ENCODE results near the gene TMEM168. TPM values are rescaled to one million over a fixed set of nuclear protein-coding genes. Genes with fewer than 3 reads are reported as not detected.

Gene TMEM168
- total RNA-seq, 6 experiments from 2014 or later: 15.4 to 19.3 (median 18.0) TPM

DNA sequence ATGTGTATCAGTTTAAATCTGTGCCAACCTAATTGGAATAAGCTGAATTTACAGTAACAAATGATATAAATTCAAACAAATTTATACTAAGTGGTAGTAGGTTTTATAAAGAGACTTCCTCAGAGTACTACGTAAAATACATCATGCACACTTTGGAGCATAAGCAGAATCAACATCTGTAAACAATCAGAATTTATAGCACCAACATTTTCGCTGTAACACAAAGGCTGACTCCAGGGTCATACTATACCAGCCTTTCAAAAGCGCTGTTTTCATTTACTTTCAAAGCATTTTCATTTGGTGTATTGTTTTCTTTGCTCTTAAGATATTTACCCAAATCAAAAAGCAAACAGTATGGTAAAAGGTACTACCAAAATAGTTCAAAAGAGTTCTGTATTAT lies 29.3 kb upstream of the TMEM168 start:
- H3K4me3 Mint-ChIP-seq: no peak overlapping the region
- no peak overlapping the region for H3K27ac Mint-ChIP-seq
- H3K9me3 Mint-ChIP-seq: no peaks in the 10 kb centered on the region
- no peaks in the 10 kb centered on the region for H3K27me3 Mint-ChIP-seq (ENCODE audit: insufficient read depth)
- TF ChIP-seq, protein P1, sequence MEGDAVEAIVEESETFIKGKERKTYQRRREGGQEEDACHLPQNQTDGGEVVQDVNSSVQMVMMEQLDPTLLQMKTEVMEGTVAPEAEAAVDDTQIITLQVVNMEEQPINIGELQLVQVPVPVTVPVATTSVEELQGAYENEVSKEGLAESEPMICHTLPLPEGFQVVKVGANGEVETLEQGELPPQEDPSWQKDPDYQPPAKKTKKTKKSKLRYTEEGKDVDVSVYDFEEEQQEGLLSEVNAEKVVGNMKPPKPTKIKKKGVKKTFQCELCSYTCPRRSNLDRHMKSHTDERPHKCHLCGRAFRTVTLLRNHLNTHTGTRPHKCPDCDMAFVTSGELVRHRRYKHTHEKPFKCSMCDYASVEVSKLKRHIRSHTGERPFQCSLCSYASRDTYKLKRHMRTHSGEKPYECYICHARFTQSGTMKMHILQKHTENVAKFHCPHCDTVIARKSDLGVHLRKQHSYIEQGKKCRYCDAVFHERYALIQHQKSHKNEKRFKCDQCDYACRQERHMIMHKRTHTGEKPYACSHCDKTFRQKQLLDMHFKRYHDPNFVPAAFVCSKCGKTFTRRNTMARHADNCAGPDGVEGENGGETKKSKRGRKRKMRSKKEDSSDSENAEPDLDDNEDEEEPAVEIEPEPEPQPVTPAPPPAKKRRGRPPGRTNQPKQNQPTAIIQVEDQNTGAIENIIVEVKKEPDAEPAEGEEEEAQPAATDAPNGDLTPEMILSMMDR (IDR thresholded peaks at IDR 0.05): no peak
- no peaks in the 10 kb centered on the region for H3K4me1 Mint-ChIP-seq (ENCODE audit: low read depth)
- no peak for DNase-seq
- H3K36me3 Mint-ChIP-seq (ENCODE audit: low read depth): no peaks in the 10 kb centered on the region; the same call in 1 of the 2 replicates

DNA sequence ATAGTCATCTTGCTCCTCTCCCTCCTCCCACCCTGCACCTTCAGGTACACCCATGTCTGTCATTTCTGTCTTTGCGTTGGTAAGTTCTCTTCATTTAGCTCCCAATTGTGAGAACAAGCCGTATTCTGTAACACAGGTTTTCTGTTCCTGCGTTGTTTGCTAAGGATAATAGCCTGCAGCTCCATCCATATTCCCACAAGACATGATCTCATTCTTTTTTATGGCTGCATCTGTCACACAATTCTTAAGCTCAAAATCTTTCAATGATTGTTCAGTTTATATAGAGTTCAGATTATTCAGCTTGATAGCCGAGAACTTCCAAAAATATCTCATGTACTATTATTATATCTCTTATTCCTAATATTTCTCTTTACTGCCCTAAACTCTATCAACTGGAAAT lies 16.0 kb upstream of the TMEM168 start:
- Mint-ChIP-seq H3K9me3 (no peaks in the 10 kb centered on the region), H3K36me3 (ENCODE audit: low read depth) (no peaks in the 10 kb centered on the region), H3K4me3 (no peak overlapping the region), H3K4me1 (ENCODE audit: low read depth) (no peaks in the 10 kb centered on the region), H3K27ac (no peak overlapping the region), H3K27me3 (ENCODE audit: insufficient read depth) (peaks cover 3% of the 10 kb centered on the region)
- TF ChIP-seq, protein P1 (IDR thresholded peaks at IDR 0.05): no peak
- no peak for DNase-seq

DNA sequence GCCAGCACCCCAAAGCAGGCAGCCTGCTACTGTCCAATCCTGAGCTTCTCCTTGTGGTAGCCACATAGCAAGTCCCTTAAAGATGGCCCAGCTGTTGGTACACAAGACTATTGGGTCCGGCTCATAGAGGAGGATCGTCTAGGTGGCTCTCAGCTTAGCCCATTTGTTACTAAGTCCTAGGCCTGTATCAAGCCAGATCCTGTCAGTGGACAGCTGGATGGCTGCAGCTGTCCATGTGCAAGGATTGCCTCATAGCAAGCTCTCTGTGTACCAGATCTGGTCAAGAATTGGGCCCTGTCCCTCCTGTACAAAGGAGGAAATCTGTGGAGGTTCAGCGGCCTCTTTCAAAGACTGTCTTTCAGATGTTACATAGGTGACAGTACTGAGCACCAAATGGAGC lies 12.2 kb upstream of the TMEM168 start:
- Mint-ChIP-seq H3K27me3 (ENCODE audit: insufficient read depth) (peaks cover 2% of the 10 kb centered on the region), H3K9me3 (no peaks in the 10 kb centered on the region), H3K4me3 (no peak overlapping the region), H3K27ac (no peak overlapping the region), H3K36me3 (ENCODE audit: low read depth) (no peaks in the 10 kb centered on the region), H3K4me1 (ENCODE audit: low read depth) (no peaks in the 10 kb centered on the region)
- DNase-seq: no peak
- TF ChIP-seq, protein P1 (IDR thresholded peaks at IDR 0.05): no peak

DNA sequence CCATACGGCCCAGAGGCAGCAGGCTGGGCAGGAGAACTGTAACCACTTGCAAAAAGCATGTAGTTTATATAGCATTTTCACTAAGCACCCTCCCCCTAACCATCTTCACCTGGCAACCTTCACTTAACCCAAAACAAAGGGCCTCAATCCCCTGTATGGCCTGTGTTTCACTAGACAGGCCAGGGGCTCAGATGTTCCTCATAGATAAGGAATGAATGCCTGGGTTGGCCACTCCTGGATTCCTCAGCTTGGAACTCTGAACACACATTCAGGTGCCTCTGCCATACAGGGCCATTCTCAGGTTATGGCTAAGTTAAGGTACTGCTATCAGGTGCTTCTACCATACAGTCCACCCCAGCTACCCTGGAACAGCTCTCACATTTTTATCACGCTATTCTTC lies 10.3 kb upstream of the TMEM168 start:
- no peaks in the 10 kb centered on the region for H3K36me3 Mint-ChIP-seq (ENCODE audit: low read depth)
- H3K9me3 Mint-ChIP-seq: no peaks in the 10 kb centered on the region
- TF ChIP-seq, protein P1 (IDR thresholded peaks at IDR 0.05): no peak
- H3K27ac Mint-ChIP-seq: no peak overlapping the region
- no peaks in the 10 kb centered on the region for H3K4me1 Mint-ChIP-seq (ENCODE audit: low read depth)
- no peak for DNase-seq
- peaks cover 2% of the 10 kb centered on the region for H3K27me3 Mint-ChIP-seq (ENCODE audit: insufficient read depth)
- no peak overlapping the region for H3K4me3 Mint-ChIP-seq

DNA sequence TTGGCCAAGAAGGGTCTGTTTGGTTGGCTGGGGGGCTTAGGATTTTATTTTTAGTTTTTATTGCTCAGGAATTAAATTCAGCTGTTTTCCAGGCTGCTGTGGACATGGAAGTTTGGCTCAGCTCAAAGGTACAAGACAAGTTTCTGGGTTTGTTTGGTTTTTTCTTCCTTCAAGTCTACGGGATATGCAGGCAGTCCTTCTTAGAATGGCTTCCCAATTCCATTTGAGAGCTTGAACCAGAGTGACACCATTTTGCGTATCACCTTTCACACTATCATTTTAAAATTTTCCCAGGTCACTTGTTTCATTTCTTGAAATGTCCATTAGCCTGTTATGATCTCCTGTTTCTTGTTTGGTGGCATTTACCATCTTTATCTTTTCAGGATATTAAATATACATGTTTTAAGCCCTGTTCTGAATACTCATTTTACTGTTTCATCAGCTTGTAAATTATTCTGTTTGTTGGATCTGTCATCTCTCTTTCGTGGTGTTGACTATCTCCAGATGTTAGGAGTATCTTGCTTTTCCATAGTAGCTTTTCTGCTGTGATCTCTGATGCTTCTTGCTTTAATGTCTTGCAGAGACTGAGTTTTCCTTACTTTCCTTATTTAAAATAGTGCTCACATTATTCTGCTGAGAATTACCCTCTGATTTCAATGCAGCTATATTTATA lies 9.4 kb upstream of the TMEM168 start:
- Mint-ChIP-seq H3K27ac (no peak overlapping the region), H3K4me1 (ENCODE audit: low read depth) (no peaks in the 10 kb centered on the region), H3K36me3 (ENCODE audit: low read depth) (no peaks in the 10 kb centered on the region), H3K9me3 (no peaks in the 10 kb centered on the region), H3K27me3 (ENCODE audit: insufficient read depth) (peaks cover 3% of the 10 kb centered on the region), H3K4me3 (no peak overlapping the region)
- DNase-seq: no peak
- TF ChIP-seq, protein P1 (IDR thresholded peaks at IDR 0.05): no peak
